ENCODE results near the gene RNF169.

The RNF169 gene

GRCh38 chr11:74806267-74806666, 57.6 kb downstream of the RNF169 start:
- TF ChIP-seq ZFX (IDR thresholded peaks at IDR 0.05; ENCODE audit: borderline replicate concordance) (no peak), CTCF (IDR thresholded peaks at IDR 0.05) (no peak)
- H3K27ac ChIP-seq: no peak overlapping the region

GRCh38 chr11:74809801-74810200, 61.2 kb downstream of the RNF169 start:
- TF ChIP-seq ZFX (IDR thresholded peaks at IDR 0.05; ENCODE audit: borderline replicate concordance) (no peak), CTCF (IDR thresholded peaks at IDR 0.05) (no peak)
- no peak overlapping the region for H3K27ac ChIP-seq

- no peak for TF ChIP-seq ZFX (IDR thresholded peaks at IDR 0.05; ENCODE audit: borderline replicate concordance)
- no peak for TF ChIP-seq CTCF (IDR thresholded peaks at IDR 0.05)
- H3K27ac ChIP-seq: no peak overlapping the region
These were observed 67.3 kb downstream of the RNF169 start for GRCh38 chr11:74815966-74816365.

GRCh38 chr11:74816664-74817063, 68.0 kb downstream of the RNF169 start:
- TF ChIP-seq CTCF (IDR thresholded peaks at IDR 0.05) (no peak), ZFX (IDR thresholded peaks at IDR 0.05; ENCODE audit: borderline replicate concordance) (no peak)
- H3K27ac ChIP-seq: no peak overlapping the region

DNA sequence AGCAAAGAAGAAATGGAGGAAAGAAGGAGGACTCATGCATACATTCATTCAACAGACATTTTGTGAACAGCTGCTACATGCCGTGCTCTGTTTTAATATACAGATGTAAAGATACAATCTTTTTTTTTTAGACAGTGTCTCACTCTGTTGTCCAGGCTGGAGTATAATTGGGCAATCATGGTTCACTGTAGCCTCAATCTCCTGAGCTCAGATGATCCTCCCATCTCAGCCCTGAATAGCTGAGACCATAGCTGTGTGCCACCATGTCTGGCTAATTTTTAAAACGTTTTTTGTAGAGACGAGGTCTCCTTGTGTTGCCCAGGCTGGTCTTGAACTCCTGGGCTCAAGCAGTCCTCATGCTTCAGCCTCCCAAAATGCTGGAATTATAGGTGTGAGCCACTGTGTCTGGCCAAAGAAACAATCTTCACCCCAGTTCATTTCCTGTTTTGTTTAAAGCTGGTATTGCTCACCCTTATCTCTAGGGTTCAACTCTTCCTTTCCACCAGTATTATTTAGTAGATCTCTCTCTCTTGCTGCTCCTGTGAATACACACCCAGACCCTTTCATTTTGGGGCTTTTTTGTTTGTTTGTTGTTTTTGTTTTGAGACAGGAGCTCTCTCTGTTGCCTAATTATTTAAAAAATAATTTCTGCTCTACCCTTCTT, 69.8 kb downstream of the RNF169 start:
- H3K27ac ChIP-seq: no peak overlapping the region
- no peak for TF ChIP-seq CTCF (IDR thresholded peaks at IDR 0.05)
- TF ChIP-seq ZFX (IDR thresholded peaks at IDR 0.05; ENCODE audit: borderline replicate concordance): no peak

DNA sequence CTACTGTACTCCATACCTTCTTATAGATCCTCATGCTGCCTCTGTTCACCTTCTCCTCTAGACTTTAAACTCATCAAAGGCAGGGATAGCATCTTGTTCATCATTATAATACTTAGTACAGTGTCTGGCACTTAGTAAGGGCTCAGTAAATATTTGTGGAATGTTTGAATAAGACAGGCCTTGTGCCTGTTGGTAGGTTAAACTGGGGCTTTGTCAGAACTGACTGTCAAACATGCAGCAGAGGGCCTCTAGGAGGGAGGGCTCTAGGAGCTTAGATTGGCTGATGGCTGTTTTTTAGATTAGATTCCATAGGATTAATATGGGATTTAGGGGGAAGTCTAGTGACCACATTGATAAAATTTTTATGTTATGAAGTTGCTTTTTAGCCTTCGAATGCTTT, 70.8 kb downstream of the RNF169 start:
- H3K27ac ChIP-seq: no peak overlapping the region
- no peak for TF ChIP-seq CTCF (IDR thresholded peaks at IDR 0.05)
- no peak for TF ChIP-seq ZFX (IDR thresholded peaks at IDR 0.05; ENCODE audit: borderline replicate concordance)

- no peak for TF ChIP-seq CTCF (IDR thresholded peaks at IDR 0.05)
- no peak for TF ChIP-seq ZFX (IDR thresholded peaks at IDR 0.05; ENCODE audit: borderline replicate concordance)
- no peak overlapping the region for H3K27ac ChIP-seq
These were observed 72.1 kb downstream of the RNF169 start for GRCh38 chr11:74820763-74821162.
